Adipocyte (in vitro differentiated cells): ENCODE measurements around the gene WDR7.

Experiments
- DNase-seq: peaks from one replicate; pipeline ENCODE4 v3.0.0-alpha.2; 2015; ENCODE audit warnings: low read depth
- H3K27me3 ChIP-seq: replicated peaks from 2 replicates; pipeline ENCODE4 v1.7.0; 2013; ENCODE audit warnings: mild to moderate bottlenecking, low read length, moderate library complexity; ENCODE audit not compliant: control insufficient read depth, insufficient read depth
- H3K36me3 ChIP-seq: 2 replicates; pipeline ENCODE4 v1.7.0; 2013; ENCODE audit warnings: low read length, mild to moderate bottlenecking, moderate library complexity; ENCODE audit not compliant: control insufficient read depth, insufficient read depth, severe bottlenecking
- H3K4me1 ChIP-seq: 2 replicates; pipeline ENCODE4 v1.7.0; 2013; ENCODE audit warnings: mild to moderate bottlenecking, low read length, moderate library complexity; ENCODE audit not compliant: control insufficient read depth, insufficient read depth
- H3K4me3 ChIP-seq: 2 replicates; pipeline ENCODE4 v1.7.0; 2013; ENCODE audit warnings: mild to moderate bottlenecking, low read length, moderate library complexity
- H3K9ac ChIP-seq: 2 replicates; pipeline ENCODE4 v1.7.0; 2013; ENCODE audit warnings: mild to moderate bottlenecking, low read length, moderate library complexity
- H3K9me3 ChIP-seq: 2 replicates; pipeline ENCODE4 v1.7.0; 2013; ENCODE audit warnings: mild to moderate bottlenecking, low read length, moderate library complexity; ENCODE audit not compliant: control insufficient read depth

Gene WDR7

DNA sequence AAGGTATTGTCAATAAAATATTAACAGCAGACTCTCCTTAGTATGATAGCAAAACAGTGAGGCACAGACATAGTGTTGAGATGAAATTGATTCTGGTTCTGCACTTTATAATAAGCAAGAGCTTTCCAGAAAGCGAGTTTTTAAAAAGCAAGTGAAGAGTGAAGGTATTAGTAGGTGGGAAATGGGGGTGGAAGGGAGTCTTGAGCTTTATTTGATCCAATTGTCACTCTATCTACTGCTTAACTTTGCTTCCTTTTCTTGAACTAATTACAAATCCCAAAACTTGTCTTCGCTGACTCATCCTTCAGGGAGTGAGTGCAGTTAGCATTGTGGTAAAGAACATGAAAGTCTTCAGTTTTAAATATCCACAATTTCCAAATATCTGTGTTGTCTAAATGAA lies 375.2 kb downstream of the WDR7 start:
- Histone ChIP-seq H3K4me3 (no peak overlapping the region), H3K9me3 (no peaks in the 10 kb centered on the region), H3K4me1 (peaks cover 13% of the 10 kb centered on the region), H3K36me3 (peaks cover 31% of the 10 kb centered on the region), H3K27me3 (no peaks in the 10 kb centered on the region), H3K9ac (no peak overlapping the region)
- peak; percentile 26 for DNase-seq

- Histone ChIP-seq H3K9me3 (no peaks in the 10 kb centered on the region), H3K9ac (no peak overlapping the region), H3K27me3 (no peaks in the 10 kb centered on the region), H3K36me3 (peaks cover 33% of the 10 kb centered on the region), H3K4me3 (no peak overlapping the region), H3K4me1 (peaks cover 13% of the 10 kb centered on the region)
- DNase-seq: no peak
Observed at GRCh38 chr18:57027190-57027708, 376.1 kb downstream of the WDR7 start.

DNA sequence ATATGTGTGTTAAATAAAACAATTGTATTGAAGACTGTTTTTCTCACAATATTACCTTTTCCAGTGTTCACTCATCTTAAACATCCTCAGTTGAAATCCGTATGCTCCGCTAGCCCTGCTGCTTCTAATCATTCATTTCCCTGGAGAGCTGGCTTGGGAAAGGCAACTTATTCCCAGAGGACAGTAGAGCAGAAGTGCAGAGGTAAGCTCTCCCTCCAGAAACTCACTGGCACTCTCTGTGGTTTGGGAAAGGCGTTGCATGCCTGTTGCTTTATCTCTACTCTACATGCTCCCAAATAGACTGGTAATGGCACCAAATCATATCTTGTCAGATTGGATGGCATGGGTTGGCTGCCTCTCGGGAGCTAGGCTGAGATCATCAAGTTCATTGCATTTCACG lies 378.6 kb downstream of the WDR7 start:
- Histone ChIP-seq H3K36me3 (peaks cover 30% of the 10 kb centered on the region), H3K9ac (no peak overlapping the region), H3K9me3 (no peaks in the 10 kb centered on the region), H3K4me1 (peaks cover 13% of the 10 kb centered on the region), H3K27me3 (no peaks in the 10 kb centered on the region), H3K4me3 (no peak overlapping the region)
- DNase-seq: no peak

- no peak overlapping the region for H3K9ac ChIP-seq
- H3K4me1 ChIP-seq: peaks cover 9% of the 10 kb centered on the region
- no peak overlapping the region for H3K4me3 ChIP-seq
- no peaks in the 10 kb centered on the region for H3K9me3 ChIP-seq
- H3K36me3 ChIP-seq: peaks cover 30% of the 10 kb centered on the region
- no peak for DNase-seq
- no peaks in the 10 kb centered on the region for H3K27me3 ChIP-seq
Observed at GRCh38 chr18:57030417-57030816, 379.3 kb downstream of the WDR7 start.

GRCh38 chr18:57035590-57035989 lies 384.4 kb downstream of the WDR7 start:
- H3K4me3 ChIP-seq: no peak overlapping the region
- DNase-seq: no peak

GRCh38 chr18:57038395-57038794 lies 387.2 kb downstream of the WDR7 start:
- Histone ChIP-seq H3K9me3 (no peaks in the 10 kb centered on the region), H3K4me1 (no peaks in the 10 kb centered on the region)

More at GRCh38 chr18:57035590-57035989, 384.4 kb downstream of the WDR7 start:
- no peaks in the 10 kb centered on the region for H3K4me1 ChIP-seq
- H3K27me3 ChIP-seq: no peaks in the 10 kb centered on the region
- no peak overlapping the region for H3K9ac ChIP-seq
- H3K9me3 ChIP-seq: no peaks in the 10 kb centered on the region
- H3K36me3 ChIP-seq: peaks cover 6% of the 10 kb centered on the region

DNA sequence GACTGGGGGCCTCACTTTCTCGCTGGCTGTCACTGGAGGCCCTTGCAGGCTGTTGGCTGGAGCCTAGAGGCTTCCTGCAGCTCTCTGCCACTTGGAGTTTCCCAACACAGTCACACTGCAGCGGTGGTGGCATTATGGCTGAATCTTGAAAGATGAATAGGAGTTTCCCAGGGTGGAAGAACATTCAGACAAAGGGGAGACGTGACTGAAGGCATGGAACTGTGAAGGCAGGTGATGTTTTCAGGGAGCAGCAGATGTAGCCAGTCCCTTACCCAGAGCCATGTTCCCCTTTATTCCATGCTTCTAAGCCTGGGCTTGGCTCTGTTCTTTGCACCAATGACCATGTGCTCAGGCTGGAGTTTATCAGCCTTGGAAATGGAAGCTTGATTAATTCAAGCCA lies 389.0 kb downstream of the WDR7 start:
- H3K4me3 ChIP-seq: no peak overlapping the region
- H3K4me1 ChIP-seq: no peaks in the 10 kb centered on the region

More at GRCh38 chr18:57038395-57038794, 387.2 kb downstream of the WDR7 start:
- Histone ChIP-seq H3K9ac (no peak overlapping the region), H3K27me3 (no peaks in the 10 kb centered on the region), H3K4me3 (no peak overlapping the region), H3K36me3 (no peaks in the 10 kb centered on the region)
- no peak for DNase-seq

GRCh38 chr18:57043241-57043640 lies 392.1 kb downstream of the WDR7 start:
- DNase-seq: no peak

More for the DNA sequence above, 389.0 kb downstream of the WDR7 start:
- Histone ChIP-seq H3K27me3 (no peaks in the 10 kb centered on the region), H3K36me3 (no peaks in the 10 kb centered on the region), H3K9ac (no peak overlapping the region), H3K9me3 (peaks cover 6% of the 10 kb centered on the region)
- DNase-seq: no peak

GRCh38 chr18:57048351-57048750 lies 397.2 kb downstream of the WDR7 start:
- Histone ChIP-seq H3K27me3 (peaks cover 26% of the 10 kb centered on the region), H3K4me3 (no peak overlapping the region), H3K9me3 (peaks cover 19% of the 10 kb centered on the region), H3K4me1 (no peaks in the 10 kb centered on the region), H3K36me3 (no peaks in the 10 kb centered on the region), H3K9ac (no peak overlapping the region)
- DNase-seq: no peak

More at GRCh38 chr18:57043241-57043640, 392.1 kb downstream of the WDR7 start:
- Histone ChIP-seq H3K4me3 (no peak overlapping the region), H3K4me1 (no peaks in the 10 kb centered on the region), H3K9me3 (peaks cover 19% of the 10 kb centered on the region), H3K36me3 (no peaks in the 10 kb centered on the region), H3K9ac (no peak overlapping the region), H3K27me3 (peaks cover 9% of the 10 kb centered on the region)

DNA sequence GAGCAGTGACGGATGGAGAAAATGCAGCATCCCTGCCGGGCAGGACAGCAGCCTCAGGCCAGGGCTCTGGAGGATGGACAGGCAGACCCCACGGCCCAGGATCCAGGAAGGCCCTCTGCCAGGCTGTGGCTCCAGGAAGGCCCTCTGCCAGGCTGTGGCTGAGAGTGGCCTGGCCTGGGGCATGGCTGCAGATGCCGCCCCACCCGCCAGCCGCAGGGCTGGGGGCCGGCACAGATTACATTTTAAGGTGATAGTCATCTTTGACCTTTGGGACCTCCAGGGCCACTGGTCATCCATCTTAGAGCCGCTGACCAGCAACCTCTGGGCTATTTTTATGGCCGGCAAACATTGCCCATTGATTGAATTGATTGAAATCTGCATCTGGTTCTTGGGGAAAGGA lies 397.7 kb downstream of the WDR7 start:
- H3K27me3 ChIP-seq: peaks cover 26% of the 10 kb centered on the region
- no peaks in the 10 kb centered on the region for H3K36me3 ChIP-seq
- H3K9me3 ChIP-seq: peaks cover 19% of the 10 kb centered on the region
- no peak overlapping the region for H3K4me3 ChIP-seq
- no peaks in the 10 kb centered on the region for H3K4me1 ChIP-seq
- H3K9ac ChIP-seq: no peak overlapping the region
- DNase-seq: no peak

DNA sequence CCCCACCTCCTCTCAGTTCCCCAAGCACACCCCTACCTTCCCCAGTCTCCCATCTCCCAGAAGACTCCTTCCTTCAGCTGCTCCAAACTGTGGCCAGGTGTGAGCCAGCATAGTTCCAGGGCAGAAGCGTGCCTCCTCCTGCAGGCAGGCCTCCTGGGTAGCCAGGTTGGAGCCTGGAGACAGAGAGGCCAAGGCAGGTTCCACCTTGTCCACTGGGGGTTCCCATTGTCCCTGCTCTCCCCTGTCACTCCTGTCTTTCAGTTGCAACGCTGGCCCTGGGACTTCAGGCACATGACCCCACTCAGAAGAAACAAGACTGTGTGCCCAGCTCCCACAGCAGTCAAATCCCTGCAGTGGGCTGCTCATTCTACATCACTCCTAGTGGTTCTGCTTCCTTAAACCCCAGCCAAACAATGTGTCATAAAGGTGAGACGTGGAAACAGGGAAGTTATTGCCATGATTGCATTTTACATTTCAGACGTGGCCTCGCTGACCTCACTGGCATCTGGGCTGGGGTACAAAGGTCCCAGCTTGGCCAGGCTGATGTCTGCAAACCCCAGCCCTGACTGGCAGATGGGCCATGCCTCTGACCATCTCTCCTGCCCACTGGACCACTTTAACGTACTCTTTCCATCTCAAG lies 399.3 kb downstream of the WDR7 start:
- Histone ChIP-seq H3K9me3 (peaks cover 21% of the 10 kb centered on the region), H3K4me3 (no peak overlapping the region), H3K9ac (no peak overlapping the region), H3K27me3 (peaks cover 26% of the 10 kb centered on the region), H3K4me1 (no peaks in the 10 kb centered on the region), H3K36me3 (no peaks in the 10 kb centered on the region)
- no peak for DNase-seq
